Left renal cortex interstitium (tissue), 4 donors: ENCODE measurements around the gene JPH3. TPM values are rescaled to one million over a fixed set of nuclear protein-coding genes. Genes with fewer than 3 reads are reported as not detected.
"Not testable (repeated sequence)": the region's sequence is repeated elsewhere in the genome, so short reads cannot be mapped to it uniquely, and the experiment has no call there.

Source experiments
- DNase-seq, 4 donors: peaks; one replicate each; pipeline ENCODE4 v3.0.0-alpha.2; 2013; ENCODE audit warnings: low read depth in 4 of 4, low spot score in 2 of 4, missing footprints in 1 of 4
- polyA plus RNA-seq, 4 donors: library from polyadenylated mRNA; unstranded; fragments of 120-200 nt; gene quantifications; one replicate each; pipeline ENCODE4 v1.2.1, GENCODE V29; 2013; ENCODE audit not compliant: insufficient read length in 4 of 4

Gene JPH3
- polyA plus RNA-seq, 4 donors = 0.49 to 1.3 (median 0.91) TPM

DNA sequence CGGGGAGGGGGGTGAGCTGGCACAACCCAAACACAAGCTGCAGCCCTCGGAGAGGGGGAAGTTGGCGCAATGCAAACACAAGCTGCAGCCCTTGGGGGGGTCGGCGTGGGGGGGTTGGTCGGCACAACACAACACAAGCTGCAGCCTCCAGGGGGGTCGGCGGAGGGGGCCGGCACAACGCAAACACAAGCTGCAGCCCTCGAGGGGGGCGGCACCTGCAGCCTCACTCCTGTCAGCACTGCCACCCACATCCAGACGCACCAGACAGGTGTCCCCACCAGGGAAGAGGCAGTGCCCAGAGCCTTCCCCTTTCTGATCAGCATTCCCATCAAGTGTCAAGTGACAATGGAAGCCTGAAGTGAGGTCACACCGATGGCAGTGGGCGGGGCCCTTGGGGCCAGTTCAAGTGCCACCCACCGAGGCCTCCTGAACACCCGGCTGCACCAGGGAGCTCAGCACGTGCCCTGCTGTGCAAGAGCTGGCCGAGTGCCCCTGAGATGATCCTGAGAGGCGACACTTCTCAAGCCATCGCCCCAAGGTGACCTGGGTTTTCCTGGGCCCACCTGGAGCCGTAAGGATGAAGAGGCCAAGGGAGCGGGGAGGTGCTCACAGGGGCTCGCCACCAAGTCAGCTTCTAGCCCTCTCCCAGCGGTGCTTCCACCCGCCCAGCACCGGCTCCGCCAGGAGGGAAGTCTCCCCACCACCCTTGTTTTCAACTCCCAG, 104.1 kb downstream of the JPH3 start:
- DNase-seq = no peak

DNA sequence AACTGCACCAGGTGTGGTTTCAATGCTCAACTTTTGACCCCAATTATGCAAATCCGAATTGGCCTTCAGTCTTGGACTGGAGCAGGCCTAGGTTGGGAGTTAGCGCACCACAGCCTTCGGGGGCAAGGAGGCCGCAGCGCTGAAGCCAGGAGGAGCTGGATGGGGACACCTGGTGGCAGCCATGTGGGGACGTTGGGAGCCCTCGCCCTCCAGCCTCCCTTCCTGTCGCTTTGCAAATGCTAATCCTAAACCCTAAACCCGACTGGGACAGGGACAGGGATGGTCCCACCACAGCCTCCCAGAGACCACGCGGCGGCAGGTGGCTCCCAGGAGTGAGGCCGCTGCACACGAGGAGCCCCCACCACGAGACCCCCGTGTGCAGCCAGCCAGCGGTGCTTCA, 104.8 kb downstream of the JPH3 start:
- DNase-seq = no peak

DNA sequence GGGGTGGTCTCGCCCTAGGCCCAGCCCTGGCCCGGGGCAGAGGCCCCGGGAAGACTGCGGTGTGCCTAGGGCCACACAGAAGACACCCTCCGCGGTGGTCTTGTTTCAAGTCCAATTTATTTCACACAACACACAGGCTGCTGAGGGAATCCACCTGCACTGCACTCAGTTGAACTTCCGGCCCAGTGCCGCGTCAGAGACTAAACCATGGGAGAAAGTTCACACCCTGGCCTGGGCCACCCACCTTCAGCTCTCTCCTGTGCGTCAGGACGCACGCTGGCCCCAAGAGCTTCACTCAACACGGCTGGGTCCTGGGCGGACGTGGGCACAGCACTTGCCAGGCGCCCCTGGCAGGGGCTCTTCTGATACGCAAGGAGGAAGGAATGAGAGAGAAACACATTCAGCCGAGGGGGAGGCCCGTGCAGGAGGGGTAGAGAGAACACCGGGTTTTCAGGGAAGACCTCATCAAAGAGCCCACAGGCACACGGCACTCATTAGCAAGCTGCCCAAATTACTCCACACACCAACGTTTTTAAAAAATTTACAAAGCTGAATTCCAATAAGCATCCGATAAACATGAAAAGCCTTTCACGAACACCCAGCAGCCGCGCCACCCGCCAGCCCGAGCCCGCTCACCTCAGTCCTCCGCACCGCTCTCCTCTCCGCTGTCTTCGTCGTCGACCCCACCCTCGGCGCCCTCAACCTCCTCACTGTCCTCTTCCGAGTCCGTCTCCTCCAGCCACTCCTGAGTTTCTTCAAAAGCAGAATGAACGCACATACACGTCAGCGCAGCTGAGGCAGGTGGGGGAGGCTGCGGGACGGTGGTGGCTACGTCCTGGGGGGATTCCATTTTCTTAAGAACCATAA, 105.6 kb downstream of the JPH3 start:
- DNase-seq = no peak

DNA sequence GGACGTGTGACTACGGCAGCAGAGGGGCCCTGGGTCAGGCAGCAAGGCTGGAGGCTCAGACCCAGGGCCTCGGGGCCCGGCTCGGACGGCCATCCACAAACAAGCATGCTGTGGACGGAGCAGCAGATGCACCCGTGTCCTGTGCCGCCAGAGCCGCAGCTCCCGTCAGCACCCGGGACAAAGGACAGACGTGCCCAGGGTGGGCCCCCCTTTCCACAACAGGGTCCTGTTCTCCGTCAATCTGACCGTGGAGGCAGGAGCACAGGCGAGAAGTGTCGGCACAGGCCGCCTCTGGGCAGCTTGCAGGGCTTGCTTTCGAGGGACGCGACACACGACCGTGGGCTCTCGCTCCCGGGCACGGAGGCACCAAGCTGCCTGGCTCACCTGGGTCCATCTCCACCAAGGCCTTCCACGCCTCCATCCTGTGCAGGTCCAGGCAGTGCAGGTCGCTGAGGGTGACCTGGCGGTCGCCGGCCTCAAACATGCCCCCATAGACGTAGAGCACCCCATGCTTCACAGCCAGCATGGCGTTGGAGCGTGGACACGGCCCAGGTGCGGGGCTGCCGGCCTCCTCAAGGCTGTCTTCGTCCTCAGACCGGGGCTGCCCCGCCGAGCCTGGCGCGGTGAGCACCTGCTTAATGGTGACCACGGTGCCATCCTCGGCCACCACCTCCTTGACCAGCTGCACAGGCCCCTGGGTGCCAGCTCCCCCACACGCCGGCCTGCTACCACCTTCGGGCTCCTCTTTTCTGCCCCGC, 106.8 kb downstream of the JPH3 start:
- DNase-seq = no peak

DNA sequence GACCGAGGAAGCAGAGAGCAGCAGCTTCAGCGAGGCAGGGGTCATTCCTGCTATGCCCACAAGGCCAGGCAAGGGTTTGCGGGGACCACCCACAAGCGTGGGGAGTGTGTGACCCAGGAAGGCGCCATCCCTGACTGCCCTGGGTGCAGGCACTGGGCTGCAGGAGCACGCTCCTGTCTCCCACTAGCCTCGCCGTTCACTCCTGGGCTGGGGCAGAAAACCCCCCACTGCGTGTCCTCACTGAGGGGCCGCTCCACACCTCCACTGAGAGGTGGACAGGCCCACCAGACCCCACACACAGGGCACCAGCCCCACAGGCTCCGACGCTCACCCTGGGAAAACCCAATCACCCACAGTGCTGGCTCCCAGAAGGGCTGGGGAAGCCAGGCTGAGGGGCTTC, 107.4 kb downstream of the JPH3 start:
- no peak for DNase-seq

DNA sequence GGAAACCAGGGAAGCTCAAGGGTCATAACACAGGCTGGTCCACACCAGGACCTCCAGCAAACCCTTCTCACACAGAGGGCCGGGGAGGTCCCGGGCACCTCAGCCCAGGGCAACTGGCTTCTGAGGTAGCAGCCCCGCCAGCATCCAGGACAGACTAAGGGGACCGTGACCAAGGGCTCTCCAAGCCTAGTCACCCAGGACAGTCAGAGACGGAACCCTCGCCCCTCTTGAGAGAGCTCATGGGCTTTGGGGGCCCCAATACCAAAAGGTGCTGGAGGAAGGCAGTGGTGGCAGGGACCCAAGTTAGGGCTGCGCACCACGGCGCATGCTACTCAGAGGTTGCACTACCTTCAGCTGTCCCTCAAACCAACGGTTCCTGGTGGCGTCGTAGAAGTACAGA, 108.6 kb downstream of the JPH3 start:
- no peak for DNase-seq

DNA sequence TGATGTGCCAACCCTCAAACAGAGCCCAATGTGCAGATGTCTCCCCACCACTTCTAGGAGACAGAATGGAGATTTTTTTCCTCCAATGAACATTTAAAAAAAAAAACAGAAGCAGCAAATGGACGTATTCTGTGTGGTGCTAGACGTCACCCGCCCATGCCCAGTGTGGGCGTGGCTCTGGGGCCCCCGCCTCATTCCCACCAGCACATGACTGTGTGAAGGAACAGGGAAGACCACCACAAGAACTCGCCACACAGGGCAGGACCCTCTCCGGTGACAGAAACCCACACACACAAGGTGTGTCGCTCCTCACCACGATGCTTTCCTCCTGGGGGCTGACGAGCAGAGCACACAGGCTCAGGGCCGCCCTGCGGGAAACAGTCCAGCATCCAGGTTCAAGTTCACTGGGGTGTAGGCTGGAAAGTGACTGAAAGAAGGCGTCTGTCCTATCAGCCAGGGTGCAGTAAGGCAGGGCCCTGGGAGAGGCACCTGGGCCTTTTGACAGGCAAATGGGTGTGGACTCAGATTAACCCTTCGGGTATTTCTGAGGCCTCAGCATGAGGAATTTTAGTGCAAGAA, 110.0 kb downstream of the JPH3 start:
- no peak for DNase-seq

DNA sequence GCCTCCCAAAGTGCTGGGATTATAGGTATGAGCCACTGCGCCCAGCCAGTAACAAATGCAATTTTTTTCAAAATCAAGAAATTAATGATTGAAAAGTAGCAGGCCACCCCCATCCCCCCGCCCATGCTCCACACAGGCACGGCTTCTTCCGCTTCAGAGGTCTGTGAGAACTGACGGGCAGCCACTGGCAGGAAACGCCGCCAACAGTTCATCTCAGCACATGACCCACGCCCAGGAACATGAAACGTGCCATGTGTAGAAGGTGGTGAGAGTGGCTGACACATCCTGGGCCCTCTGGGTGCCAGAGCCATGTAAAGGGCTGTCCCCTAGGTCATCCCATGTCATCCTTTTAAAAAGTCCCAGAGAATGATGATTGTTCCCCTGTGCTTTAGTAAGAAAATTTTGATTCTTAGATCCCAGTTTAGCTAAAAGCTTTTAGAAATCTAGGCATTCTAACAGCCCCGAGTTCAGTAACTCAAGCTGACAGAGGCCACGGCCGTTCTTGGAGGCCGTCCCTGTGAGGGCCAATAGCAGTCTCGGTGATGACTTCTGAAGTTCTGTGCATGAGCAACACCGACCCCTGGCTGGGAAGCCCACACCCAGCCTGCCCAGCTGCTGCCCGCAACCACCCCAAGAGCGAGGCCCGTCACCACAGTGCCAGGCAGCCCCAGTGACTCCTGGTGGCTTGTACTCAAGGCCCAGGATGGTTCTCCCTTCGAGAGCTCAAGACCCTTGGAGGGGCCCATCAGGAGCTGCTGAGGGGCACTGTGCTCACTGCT, 111.3 kb downstream of the JPH3 start:
- DNase-seq = no peak

DNA sequence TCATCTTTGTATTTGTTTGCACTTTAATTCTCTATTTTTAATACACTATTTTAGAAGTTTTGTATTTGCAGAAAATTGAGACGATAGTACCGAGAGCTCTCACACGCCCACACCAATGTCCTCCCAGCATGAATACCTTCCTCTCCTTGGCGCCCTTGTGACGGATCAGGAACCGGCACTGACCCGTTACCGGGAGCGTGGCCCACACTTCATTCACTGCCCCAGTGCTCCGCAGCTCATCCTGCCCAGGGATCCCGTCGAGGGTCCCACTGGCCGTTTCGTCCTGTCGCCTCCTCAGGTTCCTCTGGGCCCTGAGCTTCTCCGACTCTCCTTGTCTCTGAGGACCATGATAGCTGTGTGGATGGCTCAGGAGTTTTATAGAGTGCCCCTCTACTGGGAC, 112.9 kb downstream of the JPH3 start:
- DNase-seq = no peak

DNA sequence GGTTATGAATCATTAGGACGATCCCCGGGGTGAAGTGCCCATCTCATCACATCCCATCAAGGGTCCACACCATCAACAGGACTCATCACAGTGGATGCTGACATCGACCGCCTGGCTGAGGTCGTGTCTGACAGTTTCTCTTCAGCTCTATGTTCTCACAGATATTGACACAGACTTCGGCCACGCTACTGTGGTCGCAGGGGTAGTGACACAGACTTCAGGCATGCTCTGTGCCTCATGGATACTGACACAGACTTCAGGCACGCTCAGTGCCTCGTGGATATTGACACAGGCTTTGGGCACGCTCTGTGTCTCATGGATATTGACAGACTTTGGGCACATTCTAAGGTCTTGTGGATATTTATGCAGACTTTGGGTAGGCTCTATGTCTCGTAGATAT, 113.3 kb downstream of the JPH3 start:
- no peak for DNase-seq

DNA sequence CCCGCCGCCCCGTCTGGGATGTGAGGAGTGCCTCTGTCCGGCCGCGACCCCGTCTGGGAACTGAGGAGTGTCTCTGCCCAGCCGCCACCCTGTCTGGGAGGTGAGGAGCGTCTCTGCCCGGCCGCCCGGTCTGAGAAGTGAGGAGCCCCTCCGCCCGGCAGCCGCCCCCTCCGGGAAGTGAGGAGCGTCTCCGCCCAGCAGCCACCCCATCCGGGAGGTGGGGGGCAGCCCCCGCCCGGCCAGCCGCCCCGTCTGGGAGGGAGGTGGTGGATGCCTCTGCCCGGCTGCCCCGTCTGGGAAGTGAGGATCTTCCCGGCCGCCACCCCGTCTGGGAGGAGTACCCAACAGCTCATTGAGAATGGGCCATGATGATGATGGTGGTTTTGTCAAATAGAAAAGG, 116.5 kb downstream of the JPH3 start:
- DNase-seq = not testable (repeated sequence)

DNA sequence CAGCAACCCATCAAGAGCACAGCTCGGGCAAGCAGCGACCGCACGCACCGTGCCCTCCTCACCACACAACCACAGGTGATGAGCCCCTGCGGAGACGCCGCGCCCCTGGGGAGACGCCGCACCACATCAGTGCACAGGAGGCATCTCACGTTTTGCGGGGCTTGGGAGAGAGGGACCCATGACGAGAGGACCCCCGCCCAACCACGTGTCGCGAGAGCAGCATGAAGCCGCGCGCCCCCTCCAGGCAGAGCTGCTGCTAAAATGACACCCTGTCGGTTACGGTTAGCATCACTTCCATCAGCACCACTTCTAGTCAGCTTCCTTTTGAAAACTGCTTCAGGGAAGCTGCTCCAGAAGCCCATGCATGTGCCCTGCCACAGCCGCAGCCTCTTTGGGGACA, 118.1 kb downstream of the JPH3 start:
- no peak for DNase-seq

DNA sequence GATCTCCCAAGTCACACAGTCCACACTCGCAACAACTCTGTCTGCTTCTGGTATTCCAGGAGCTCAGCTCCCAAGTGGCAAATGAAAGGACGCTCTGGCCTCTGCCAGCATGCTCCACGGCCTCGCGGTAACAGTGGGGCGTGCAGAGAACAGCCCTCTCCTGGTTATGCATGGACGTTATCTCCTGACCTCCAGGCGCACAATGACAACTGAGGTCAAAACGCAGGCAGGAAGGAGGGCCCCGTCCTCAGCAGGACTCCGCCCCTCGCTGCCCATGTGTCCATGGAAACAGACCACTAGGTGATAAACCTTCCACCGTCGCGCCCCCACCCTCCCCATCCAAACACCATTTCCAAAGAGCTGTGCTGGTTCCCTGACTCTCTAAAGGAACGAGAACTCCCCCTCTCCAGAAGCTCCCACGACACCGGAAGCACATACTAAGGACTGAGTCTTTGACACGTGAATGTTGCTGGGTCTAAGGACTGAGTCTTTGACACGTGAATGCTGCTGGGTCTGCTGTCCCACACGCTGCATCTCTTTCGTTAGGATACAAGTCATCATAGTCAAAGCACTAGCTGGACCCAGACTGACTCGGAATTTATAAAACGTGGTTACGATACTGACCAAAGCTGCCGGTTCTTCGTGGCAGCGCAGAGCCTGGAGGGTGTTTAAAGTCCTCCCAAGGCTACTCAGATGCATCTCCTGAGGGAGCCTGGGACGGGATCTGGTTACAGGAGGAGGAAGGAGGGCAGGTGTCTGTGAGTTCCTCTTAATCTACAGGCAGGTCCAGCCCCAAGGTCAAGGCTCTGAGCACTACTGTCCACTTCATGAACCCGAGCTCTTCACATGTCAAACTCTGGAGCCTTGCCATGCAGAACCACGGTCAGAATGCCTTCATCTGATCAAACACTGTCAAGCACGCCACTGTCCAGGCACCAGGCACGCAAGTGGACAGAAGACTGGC, 119.6 kb downstream of the JPH3 start:
- no peak for DNase-seq

DNA sequence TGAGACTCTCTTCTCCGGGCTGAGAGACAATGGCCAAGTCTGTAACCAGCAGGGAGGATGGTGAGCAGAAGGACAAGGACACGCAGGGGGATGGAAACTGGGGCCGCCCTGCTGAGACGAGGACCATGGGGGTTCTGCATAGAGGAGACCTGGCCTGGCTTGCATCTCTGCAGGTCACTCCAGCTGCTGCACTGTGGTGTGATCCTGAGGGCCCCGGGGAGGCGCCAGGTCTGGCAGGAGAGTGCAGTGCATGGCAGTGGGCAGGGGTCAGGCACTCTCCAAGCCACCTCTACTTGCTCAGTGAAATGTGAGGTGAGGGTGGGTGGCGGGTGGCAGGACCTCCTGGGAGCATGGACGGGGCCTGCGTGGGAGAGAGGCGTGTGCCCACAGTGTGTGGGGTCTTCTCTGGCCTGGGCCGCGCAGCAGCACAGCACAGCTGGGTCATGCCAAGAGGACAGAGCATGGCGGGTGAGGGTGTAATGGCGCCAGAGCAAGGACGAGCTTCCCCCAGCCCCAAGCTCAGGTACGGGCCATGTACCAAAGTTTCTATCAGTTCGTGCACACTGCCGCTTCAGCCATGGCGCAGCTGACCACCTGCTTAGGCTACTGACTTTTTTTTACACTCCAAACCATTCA, 120.4 kb downstream of the JPH3 start:
- no peak for DNase-seq

DNA sequence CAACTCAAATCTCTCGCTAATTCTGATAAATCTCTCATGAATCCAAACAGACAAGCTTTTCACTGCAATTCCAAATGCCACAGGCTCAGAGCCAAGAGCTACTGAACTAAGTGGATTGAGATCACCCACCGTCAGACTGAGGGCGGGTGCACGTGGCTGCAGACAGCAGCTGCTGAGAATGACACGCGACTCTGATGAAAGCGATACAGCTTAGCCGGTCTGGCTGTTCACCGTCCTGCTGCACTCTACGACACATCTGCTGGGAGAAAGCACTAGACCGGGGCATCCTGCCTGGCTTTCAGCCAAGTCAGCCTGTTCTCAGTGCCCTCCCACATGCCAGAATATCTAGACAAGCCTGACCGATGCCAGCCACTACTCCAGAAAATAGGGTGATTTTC, 120.9 kb downstream of the JPH3 start:
- DNase-seq = peak; percentile 64 to 86 (median 73)

DNA sequence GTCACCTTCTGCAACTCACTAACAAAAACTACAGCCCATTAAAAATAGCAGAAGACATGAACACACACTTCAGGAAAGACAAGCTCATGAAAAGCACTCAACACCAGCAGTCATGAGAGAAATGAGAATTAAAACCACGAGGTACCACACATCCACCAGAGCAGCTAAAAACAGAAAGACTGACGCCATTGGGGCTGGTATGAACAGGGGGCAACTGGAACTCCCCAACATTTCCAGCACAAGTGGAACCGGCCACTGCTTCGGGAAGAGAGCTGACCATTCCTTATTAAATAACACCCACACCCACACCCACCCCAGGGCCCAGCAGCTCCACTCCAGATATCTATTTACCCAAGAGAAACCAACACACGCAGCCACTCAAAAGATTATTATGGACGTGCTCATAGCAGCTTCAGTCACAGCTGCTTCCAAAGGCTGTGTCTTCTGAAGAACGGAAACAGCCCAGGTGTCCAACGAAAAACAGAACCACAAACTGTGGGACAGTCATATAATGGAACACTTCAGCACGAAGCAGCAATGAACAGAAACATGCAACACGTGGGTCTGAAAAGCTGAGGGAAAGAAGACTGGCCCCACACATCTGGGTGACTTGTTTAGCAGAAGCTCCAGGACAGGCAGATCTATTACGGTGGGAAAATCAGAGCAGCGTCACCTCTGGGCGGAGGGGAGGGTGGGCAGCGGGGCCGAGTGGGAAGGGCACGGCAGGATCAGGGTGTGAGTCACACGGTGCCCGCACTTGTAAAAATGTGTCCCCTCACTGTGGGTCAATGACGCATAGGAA, 122.4 kb downstream of the JPH3 start:
- no peak for DNase-seq

DNA sequence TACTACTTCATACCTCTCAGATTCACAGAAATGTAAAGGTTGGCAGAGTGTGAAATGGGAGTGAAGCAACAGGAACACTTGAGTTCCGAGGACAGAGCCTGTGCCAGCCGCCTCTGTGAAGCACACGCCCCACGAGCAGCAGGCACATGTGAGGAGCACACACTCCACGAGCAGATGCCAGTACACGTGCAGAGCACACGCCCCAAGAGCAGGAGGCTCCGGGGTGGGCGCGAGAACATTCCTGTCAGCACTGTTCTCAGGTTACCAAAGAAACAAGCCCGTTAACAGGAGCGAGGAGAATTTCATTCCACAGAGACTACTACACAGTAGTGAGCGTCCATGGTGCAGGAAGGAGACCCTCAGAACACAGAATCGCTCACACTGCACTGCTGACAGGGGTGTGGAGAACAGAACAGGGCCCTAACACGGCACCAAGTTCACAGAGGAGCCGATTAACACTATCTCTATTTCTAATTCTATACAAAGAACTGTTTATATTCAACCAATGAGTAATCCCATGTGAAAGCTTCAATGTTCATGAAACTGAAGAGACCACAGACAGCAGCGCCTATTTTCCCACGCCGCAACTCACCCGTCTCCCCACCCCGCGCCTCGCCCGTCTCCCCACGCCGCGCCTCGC, 123.4 kb downstream of the JPH3 start:
- no peak for DNase-seq
